Adrenal gland (tissue), 12 donors: ENCODE results near the gene RELCH. TPM values are rescaled to one million over a fixed set of nuclear protein-coding genes. Genes with fewer than 3 reads are reported as not detected.

Source experiments
- DNase-seq, 7 donors: peaks; one replicate each; pipeline ENCODE4 v3.0.0-alpha.2; 2019 to 2020
- H3K27ac ChIP-seq, 5 donors: fragments of 200-600 bp; sonication (generic) in 4 of 5; 1 replicate in 3 of 5; 2 replicates in 2 of 5; pipeline versions ENCODE4 v1.5.1 to v1.8.0; 2016 to 2020; ENCODE audit warnings: mild to moderate bottlenecking in 1 of 5
- H3K27me3 ChIP-seq: fragments of 200-600 bp; 2 replicates; pipeline ENCODE4 v1.8.0; 2021
- H3K36me3 ChIP-seq, 2 donors: fragments of 200-600 bp; replicated peaks in 1 of 2; 1 replicate in 1 of 2; 2 replicates in 1 of 2; pipeline versions ENCODE4 v1.5.1 to v1.8.0; 2018 to 2022
- H3K4me1 ChIP-seq, 2 donors: fragments of 200-600 bp; replicated peaks in 1 of 2; 1 replicate in 1 of 2; 2 replicates in 1 of 2; pipeline versions ENCODE4 v1.5.1 to v1.8.0; 2018 to 2021
- H3K4me3 ChIP-seq, 4 donors: fragments of 200-600 bp; sonication (generic) in 3 of 4; one replicate each; pipeline ENCODE4 v1.5.1; 2016 to 2018
- H3K9me3 ChIP-seq, 3 donors: fragments of 200-600 bp; sonication (generic) in 1 of 3; replicated peaks in 1 of 3; 1 replicate in 2 of 3; 2 replicates in 1 of 3; pipeline versions ENCODE4 v1.5.1 to v1.8.0; 2016 to 2021
- CTCF ChIP-seq, 6 experiments: fragments of 450-650 bp in 4 of 6; fragments of 200-600 bp in 2 of 6; sonication (generic) in 1 of 6; IDR thresholded peaks; 1 replicate in 5 of 6; 2 replicates in 1 of 6; pipeline versions ENCODE4 v1.5.1 to v1.8.0; 2016 to 2021; ENCODE audit warnings: antibody characterized with exemption in 6 of 6, mild to moderate bottlenecking in 2 of 6, moderate library complexity in 1 of 6
- POLR2A ChIP-seq, 2 donors: fragments of 450-650 bp; IDR thresholded peaks; one replicate each; pipeline ENCODE4 v1.6.1; 2017; ENCODE audit warnings: antibody characterized with exemption in 2 of 2, mild to moderate bottlenecking in 2 of 2, moderate library complexity in 1 of 2
- WGBS, 4 donors: extraction: QIAGEN DNeasy Blood & Tissue Kit in 2 of 4; methylation state at CpG; one replicate each; pipeline versions ENCODE4 v1.1.5 to v1.1.7; 2013 to 2017; 5-methylcytosine and 5-hydroxymethylcytosine counted together
- intact Hi-C, 2 donors: fragments of 100-400 bp; cut with DNase I; formaldehyde crosslinking; loops; one replicate each; pipeline versions ENCODE4 v1.14.1 to v1.15.0; 2022 to 2023
- polyA plus RNA-seq, 3 donors: library from polyadenylated mRNA; stranded (reverse); fragments of 200-250 nt in 2 of 3; fragments of 350-450 nt in 1 of 3; fragmentation: Illumina TruSeq in 1 of 3; extraction: RNeasy Lipid Tissue Mini Kit (QIAGEN cat#74804) in 1 of 3; gene quantifications; one replicate each; pipeline ENCODE4 v1.2.3, GENCODE V29; 2013 to 2014
- total RNA-seq, 9 donors: library from RNA; depleted of rRNA in 4 of 9; stranded (reverse); fragments of >200 nt in 4 of 9; fragments of 120-200 nt in 1 of 9; fragmentation: NEBNext Ultra II Directional in 1 of 9; extraction: Animal tissue kit (Norgen Biotek cat#: 25700) in 1 of 9; gene quantifications; one replicate each; pipeline versions ENCODE4 v1.1.0 to v1.2.4, GENCODE V29; 2013 to 2023
- donor health status: healthy with polysubstance abuse.
- donor health status: Bipolar disorder and iron deficiency.
- donor health status: DM: yes; HTN: yes; CAD: no.
- donor health status: DM: no; HTN: no; CAD: no.
- donor health status: DM: no; HTN: no; CAD: no.
- donor health status: DM: yes; HTN: yes; CAD: no.

Gene RELCH
- total and polyA plus RNA-seq, 12 donors, result 15.6 to 45.5 (median 26.2) TPM

DNA sequence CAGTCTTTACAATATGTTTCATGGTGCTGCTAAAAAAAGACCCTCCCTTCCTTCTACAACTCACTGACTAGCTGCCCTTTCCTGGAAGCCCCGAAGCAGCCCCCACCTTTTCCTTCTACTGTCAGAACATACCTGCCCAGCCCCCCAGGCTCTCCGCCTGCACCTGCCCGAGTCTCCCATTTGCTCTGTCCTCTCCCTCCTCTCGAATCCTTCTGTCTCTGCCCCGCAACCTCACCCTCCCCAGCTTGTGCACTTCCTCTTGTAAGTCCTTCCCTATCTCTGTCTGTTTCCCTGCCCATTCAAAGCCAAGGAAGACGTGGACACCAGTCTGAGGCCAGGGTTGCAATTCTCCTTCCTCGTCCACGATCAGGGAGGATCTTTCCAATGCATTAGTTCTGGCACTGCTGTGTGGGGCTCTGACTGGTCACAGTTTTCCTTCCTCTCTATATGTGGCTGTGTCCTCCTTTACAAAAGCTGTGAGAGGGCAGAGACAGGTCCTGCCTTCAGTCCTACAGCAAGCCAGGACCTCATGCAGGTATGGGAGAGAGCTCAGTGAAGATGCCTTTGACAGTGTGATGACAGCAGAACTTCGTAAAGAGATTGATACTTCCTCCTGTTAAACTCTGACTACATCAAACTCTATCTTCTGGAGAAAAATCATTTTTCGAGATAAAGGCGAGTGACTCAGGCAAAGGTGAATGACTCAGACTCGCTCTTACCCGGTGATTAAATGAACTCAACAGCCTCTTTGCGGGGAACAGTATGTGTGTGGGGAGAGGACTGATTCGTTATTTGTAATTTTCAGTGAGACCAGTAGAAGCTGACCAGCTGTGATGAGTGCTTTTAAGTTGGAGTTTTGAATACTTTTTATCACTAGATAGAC is 152.3 kb downstream of the RELCH start:
- no peaks in the 10 kb centered on the region for H3K4me1 ChIP-seq
- intact Hi-C loops, result no loop called here
- WGBS, 4 donors, result 29 to 44% (median 37%) methylated on average over 15 of the region's 15 CpGs

DNA sequence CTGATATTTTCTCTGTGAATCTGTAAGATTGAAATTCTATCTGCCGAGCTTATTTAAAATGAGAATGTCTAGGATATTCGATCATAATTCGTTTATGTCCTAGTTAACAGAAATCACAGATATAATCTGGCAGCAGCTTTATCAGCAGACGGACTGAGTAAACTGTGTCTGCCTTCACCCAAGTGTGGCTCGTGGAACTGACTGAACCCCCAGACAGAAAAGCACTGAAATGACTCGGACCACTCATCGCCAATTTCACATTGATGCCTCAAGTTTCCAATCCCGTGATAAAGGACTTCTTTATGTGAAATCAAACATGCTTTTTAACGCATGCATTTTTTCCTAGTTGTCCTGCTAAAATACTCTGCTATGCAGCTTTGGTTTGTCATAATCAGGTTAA is 153.9 kb downstream of the RELCH start:
- no peaks in the 10 kb centered on the region for H3K36me3 ChIP-seq
- H3K9me3 ChIP-seq, result no peaks in the 10 kb centered on the region
- no peak overlapping the region for H3K4me3 ChIP-seq
- intact Hi-C loops, result no loop called here
- WGBS, 4 donors, result 77 to 88% (median 81%) methylated on average over 9 of the region's 9 CpGs
- DNase-seq, result no peak
- H3K27me3 ChIP-seq, result no peaks in the 10 kb centered on the region
- TF ChIP-seq CTCF (IDR thresholded peaks at IDR 0.05) (no peak), POLR2A (IDR thresholded peaks at IDR 0.05) (no peak)
- H3K27ac ChIP-seq, result no peak overlapping the region
- no peaks in the 10 kb centered on the region for H3K4me1 ChIP-seq

More for the DNA sequence above, 152.3 kb downstream of the RELCH start:
- Histone ChIP-seq H3K27me3 (no peaks in the 10 kb centered on the region), H3K36me3 (no peaks in the 10 kb centered on the region), H3K9me3 (no peaks in the 10 kb centered on the region), H3K4me3 (no peak overlapping the region), H3K27ac (no peak overlapping the region)
- TF ChIP-seq POLR2A (IDR thresholded peaks at IDR 0.05) (no peak), CTCF (IDR thresholded peaks at IDR 0.05) (no peak)
- DNase-seq, result peak in 3 of 7 donors; percentile 21 to 39 (median 30)

DNA sequence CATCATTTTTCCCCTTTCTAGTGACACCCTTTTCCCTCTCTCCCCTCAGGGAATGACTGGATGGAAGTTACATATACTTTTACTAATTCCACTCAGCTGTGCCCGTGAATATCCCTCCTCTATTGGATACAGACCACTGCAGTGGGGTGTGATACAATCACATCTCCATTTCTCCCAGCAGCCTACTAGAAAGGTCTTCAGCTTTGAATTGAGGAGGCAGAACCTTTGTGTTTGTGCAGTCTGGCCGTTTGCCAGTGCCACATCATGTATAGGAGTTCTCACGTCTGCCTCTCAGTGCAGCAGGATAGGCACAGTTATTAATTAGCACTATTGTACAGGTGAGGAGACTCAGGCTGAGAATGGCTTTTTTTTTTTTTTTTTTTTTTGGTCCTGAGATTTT is 154.4 kb downstream of the RELCH start:
- no peak for DNase-seq
- Histone ChIP-seq H3K4me1 (no peaks in the 10 kb centered on the region), H3K9me3 (no peaks in the 10 kb centered on the region), H3K36me3 (no peaks in the 10 kb centered on the region), H3K27ac (no peak overlapping the region), H3K4me3 (no peak overlapping the region), H3K27me3 (no peaks in the 10 kb centered on the region)
- intact Hi-C loops, result no loop called here
- 60 to 73% (median 69%) methylated on average over 3 of the region's 3 CpGs for WGBS, 4 donors
- TF ChIP-seq CTCF (IDR thresholded peaks at IDR 0.05) (no peak), POLR2A (IDR thresholded peaks at IDR 0.05) (no peak)

- intact Hi-C loops, result no loop called here
- no peak overlapping the region for H3K4me3 ChIP-seq
- no peaks in the 10 kb centered on the region for H3K4me1 ChIP-seq
- no peaks in the 10 kb centered on the region for H3K27me3 ChIP-seq
- H3K9me3 ChIP-seq, result no peaks in the 10 kb centered on the region
- no peaks in the 10 kb centered on the region for H3K36me3 ChIP-seq
- H3K27ac ChIP-seq, result no peak overlapping the region
- WGBS, 4 donors, result 85 to 89% (median 86%) methylated on average over 4 of the region's 4 CpGs
- no peak for TF ChIP-seq POLR2A (IDR thresholded peaks at IDR 0.05)
- TF ChIP-seq CTCF (IDR thresholded peaks at IDR 0.05), result no peak
- DNase-seq, result no peak
These were observed 155.8 kb downstream of the RELCH start for GRCh38 chr18:62342884-62343283.
